DOHH2 (cell line): ENCODE data around the gene DNPH1.

Experiments
- H3F3A ChIP-seq: fragments of 200-600 bp; sonication (generic), shearing (Covaris generic); 2 replicates; pipeline ENCODE4 v1.6.0; 2016; ENCODE audit warnings: antibody characterized with exemption, mild to moderate bottlenecking; ENCODE audit not compliant: control insufficient read depth, insufficient read depth
- H3K27ac ChIP-seq: fragments of 200-600 bp; sonication (generic); 2 replicates; pipeline ENCODE4 v1.5.1; 2014; ENCODE audit warnings: low read depth, mild to moderate bottlenecking, low read length, moderate library complexity
- H3K27me3 ChIP-seq: fragments of 200-600 bp; sonication (generic); 2 replicates; pipeline ENCODE4 v1.6.1; 2014; ENCODE audit warnings: mild to moderate bottlenecking, low read length, mixed read lengths; ENCODE audit not compliant: control insufficient read depth
- H3K36me3 ChIP-seq: fragments of 200-600 bp; sonication (generic); 2 replicates; pipeline ENCODE4 v1.6.1; 2014; ENCODE audit warnings: mild to moderate bottlenecking, low read length, moderate library complexity, mixed read lengths; ENCODE audit not compliant: control insufficient read depth
- H3K4me1 ChIP-seq: fragments of 200-600 bp; sonication (generic); 2 replicates; pipeline ENCODE4 v1.6.1; 2014; ENCODE audit warnings: mild to moderate bottlenecking, low read length, mixed read lengths; ENCODE audit not compliant: control insufficient read depth
- H3K4me2 ChIP-seq: fragments of 200-600 bp; sonication (generic); 2 replicates; pipeline ENCODE4 v1.6.0; 2014; ENCODE audit warnings: mild to moderate bottlenecking, low read length, moderate library complexity
- H3K4me3 ChIP-seq: fragments of 200-600 bp; sonication (generic); 2 replicates; pipeline ENCODE4 v1.5.1; 2014; ENCODE audit warnings: mild to moderate bottlenecking, low read length, mixed read lengths
- H3K79me2 ChIP-seq: fragments of 200-600 bp; sonication (generic); 2 replicates; pipeline ENCODE4 v1.6.1; 2014; ENCODE audit warnings: mild to moderate bottlenecking, low read length, mixed read lengths; ENCODE audit not compliant: control insufficient read depth
- H3K9me2 ChIP-seq: fragments of 200-600 bp; sonication (generic); replicated peaks from 2 replicates; pipeline ENCODE4 v1.6.1; 2014; ENCODE audit warnings: mild to moderate bottlenecking, low read length, mixed read lengths; ENCODE audit not compliant: control insufficient read depth
- H3K9me3 ChIP-seq: fragments of 200-600 bp; sonication (generic); 2 replicates; pipeline ENCODE4 v1.6.1; 2014; ENCODE audit warnings: antibody characterized with exemption, low read length, mixed read lengths; ENCODE audit not compliant: control insufficient read depth, insufficient read depth
- H4K20me1 ChIP-seq: fragments of 200-600 bp; sonication (generic); 2 replicates; pipeline ENCODE4 v1.6.0; 2014; ENCODE audit warnings: low read depth, mild to moderate bottlenecking, antibody characterized with exemption, low read length, moderate library complexity; ENCODE audit not compliant: control insufficient read depth, insufficient read depth
- CTCF ChIP-seq: fragments of 200-600 bp; sonication (generic); IDR thresholded peaks from one replicate; pipeline ENCODE4 v1.5.1; 2014; ENCODE audit warnings: antibody characterized with exemption, mild to moderate bottlenecking, low read depth, low read length; ENCODE audit not compliant: poor library complexity, severe bottlenecking
- EZH2phosphoT487 ChIP-seq: fragments of 200-600 bp; sonication (generic); IDR thresholded peaks from 2 replicates; pipeline ENCODE4 v1.6.1; 2017; ENCODE audit warnings: borderline replicate concordance, mild to moderate bottlenecking, antibody characterized with exemption, low read length, moderate library complexity, mixed read lengths

DNPH1 gene

GRCh38 chr6:43248791-43249190, 19.5 kb upstream of the DNPH1 start:
- H3K4me1 ChIP-seq: peaks cover 23% of the 10 kb centered on the region
- H3F3A ChIP-seq: no peaks in the 10 kb centered on the region
- no peak overlapping the region for H3K4me2 ChIP-seq
- H3K4me3 ChIP-seq: no peak overlapping the region
- H3K27me3 ChIP-seq: peaks cover 43% of the 10 kb centered on the region
- TF ChIP-seq CTCF (no peak), EZH2phosphoT487 (no peak)
- no peaks in the 10 kb centered on the region for H4K20me1 ChIP-seq
- H3K79me2 ChIP-seq: no peaks in the 10 kb centered on the region
- no peaks in the 10 kb centered on the region for H3K9me3 ChIP-seq
- no peak overlapping the region for H3K27ac ChIP-seq
- no peaks in the 10 kb centered on the region for H3K36me3 ChIP-seq
- no peaks in the 10 kb centered on the region for H3K9me2 ChIP-seq

GRCh38 chr6:43248101-43248500, 18.8 kb upstream of the DNPH1 start:
- Histone ChIP-seq H3F3A (no peaks in the 10 kb centered on the region), H3K9me3 (no peaks in the 10 kb centered on the region), H3K4me3 (peak overlapping the region; percentile 90; the same call in 1 of the 2 replicates), H3K36me3 (no peaks in the 10 kb centered on the region), H3K27me3 (peaks cover 44% of the 10 kb centered on the region), H3K4me2 (peak overlapping the region; percentile 74), H3K27ac (no peak overlapping the region), H4K20me1 (no peaks in the 10 kb centered on the region), H3K9me2 (no peaks in the 10 kb centered on the region), H3K4me1 (peaks cover 23% of the 10 kb centered on the region), H3K79me2 (no peaks in the 10 kb centered on the region)
- TF ChIP-seq EZH2phosphoT487 (no peak), CTCF (no peak)

- Histone ChIP-seq H3K79me2 (no peaks in the 10 kb centered on the region), H3K27me3 (peaks cover 49% of the 10 kb centered on the region), H3K9me3 (no peaks in the 10 kb centered on the region), H3K27ac (no peak overlapping the region), H4K20me1 (no peaks in the 10 kb centered on the region), H3K36me3 (no peaks in the 10 kb centered on the region), H3K9me2 (no peaks in the 10 kb centered on the region), H3K4me1 (peaks cover 23% of the 10 kb centered on the region), H3K4me2 (peak overlapping the region; percentile 74), H3F3A (no peaks in the 10 kb centered on the region), H3K4me3 (peak overlapping the region; percentile 90)
- TF ChIP-seq EZH2phosphoT487 (no peak), CTCF (peak; percentile 16)
These were observed 18.1 kb upstream of the DNPH1 start for GRCh38 chr6:43247114-43247999.
